Gastroesophageal sphincter (tissue), 4 donors: Measurements from ENCODE around the gene DCTN5. TPM values are rescaled to one million over a fixed set of nuclear protein-coding genes. Genes with fewer than 3 reads are reported as not detected.

Experiments
- ATAC-seq: fragments of 150-250 bp; one replicate; pipeline ENCODE4 v1.9.1; 2016; ENCODE audit warnings: mild to moderate bottlenecking, moderate library complexity
- H3K27ac ChIP-seq, 4 donors: fragments of 200-600 bp; sonication (generic) in 3 of 4; 1 replicate in 3 of 4; 2 replicates in 1 of 4; pipeline ENCODE4 v1.5.1; 2016 to 2019
- H3K27me3 ChIP-seq: fragments of 200-600 bp; sonication (generic); one replicate; pipeline ENCODE4 v1.5.1; 2019
- H3K36me3 ChIP-seq, 2 donors: fragments of 200-600 bp; sonication (generic); one replicate each; pipeline ENCODE4 v1.5.1; 2019; ENCODE audit warnings: control low read depth in 1 of 2
- H3K4me1 ChIP-seq, 3 donors: fragments of 200-600 bp; sonication (generic); 1 replicate in 2 of 3; 2 replicates in 1 of 3; pipeline ENCODE4 v1.5.1; 2016 to 2019; ENCODE audit warnings: control low read depth in 2 of 3
- H3K4me3 ChIP-seq, 2 donors: fragments of 200-600 bp; sonication (generic); one replicate each; pipeline ENCODE4 v1.5.1; 2019; ENCODE audit warnings: mild to moderate bottlenecking in 1 of 2, moderate library complexity in 1 of 2
- H3K9me3 ChIP-seq, 3 donors: fragments of 200-600 bp; sonication (generic); one replicate each; pipeline ENCODE4 v1.5.1; 2017 to 2019; ENCODE audit warnings: control low read depth in 2 of 3
- CTCF ChIP-seq, 4 experiments: fragments of 200-600 bp in 2 of 4; fragments of 450-650 bp in 2 of 4; sonication (generic) in 1 of 4; IDR thresholded peaks; one replicate each; pipeline ENCODE4 v1.5.1; 2017 to 2019; ENCODE audit warnings: antibody characterized with exemption in 4 of 4, mild to moderate bottlenecking in 2 of 4, moderate library complexity in 2 of 4
- EP300 ChIP-seq: sonication (generic); formaldehyde crosslinking; IDR thresholded peaks from one replicate; pipeline ENCODE4 v1.6.1; 2017; ENCODE audit warnings: antibody characterized with exemption, mild to moderate bottlenecking
- POLR2A ChIP-seq, 2 donors: fragments of 450-650 bp; IDR thresholded peaks; one replicate each; pipeline ENCODE4 v1.6.1; 2017; ENCODE audit warnings: antibody characterized with exemption in 2 of 2, mild to moderate bottlenecking in 2 of 2, moderate library complexity in 1 of 2
- POLR2AphosphoS5 ChIP-seq: sonication (generic); formaldehyde crosslinking; IDR thresholded peaks from one replicate; pipeline ENCODE4 v1.6.1; 2017; ENCODE audit warnings: antibody characterized with exemption
- WGBS, 2 donors: methylation state at CpG; one replicate each; pipeline ENCODE4 v1.1.5; 2018; ENCODE audit warnings: low coverage in 1 of 2; 5-methylcytosine and 5-hydroxymethylcytosine counted together
- total RNA-seq, 4 donors: library from RNA; depleted of rRNA; stranded (reverse); fragments of >200 nt; gene quantifications; one replicate each; pipeline ENCODE4 v1.1.0, GENCODE V29; 2016

The DCTN5 gene
- total RNA-seq, 4 donors from 2014 or later, result 39.4 to 76.1 (median 57.6) TPM

DNA sequence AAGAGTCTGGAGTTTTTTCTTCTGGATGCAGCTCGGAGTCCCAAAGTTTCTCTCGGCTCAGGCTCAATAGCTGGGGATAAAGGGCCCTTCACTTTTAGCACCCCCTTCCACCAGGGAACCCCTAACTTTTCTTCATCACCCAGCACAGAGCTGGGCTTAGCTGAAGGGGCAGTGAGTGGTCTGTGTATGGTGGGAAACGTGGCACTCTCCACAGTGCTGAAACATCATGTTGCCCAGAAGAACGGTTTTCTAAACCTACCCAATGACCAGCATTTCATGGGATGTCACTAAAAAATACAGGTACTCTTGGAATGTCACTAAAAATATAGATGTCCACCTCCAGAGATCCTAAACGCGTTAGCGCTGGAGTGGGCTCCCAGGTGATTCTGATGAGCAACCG, 59.8 kb downstream of the DCTN5 start:
- H3K4me3 ChIP-seq, result no peak overlapping the region
- no peak for ATAC-seq
- H3K9me3 ChIP-seq, result peaks cover 0 to 11% (median 0%) of the 10 kb centered on the region in 3 donors
- 66 to 100% methylated on average over 4 to 5 of the region's 8 CpGs for WGBS, 2 donors
- TF ChIP-seq EP300 (no peak), POLR2A (IDR thresholded peaks at IDR 0.05) (no peak), CTCF (IDR thresholded peaks at IDR 0.05) (no peak)
- no peaks in the 10 kb centered on the region for H3K36me3 ChIP-seq
- H3K27ac ChIP-seq, result no peak overlapping the region
- H3K27me3 ChIP-seq, result peaks cover 42% of the 10 kb centered on the region
- H3K4me1 ChIP-seq, result no peaks in the 10 kb centered on the region

- Histone ChIP-seq H3K4me3 (no peak overlapping the region), H3K27ac (no peak overlapping the region), H3K27me3 (peaks cover 56% of the 10 kb centered on the region), H3K9me3 (peaks cover 0 to 11% (median 0%) of the 10 kb centered on the region in 3 donors), H3K36me3 (no peaks in the 10 kb centered on the region), H3K4me1 (no peaks in the 10 kb centered on the region)
- WGBS, 2 donors, result 46 to 48% methylated on average over 2 of the region's 2 CpGs
- ATAC-seq, result no peak
- TF ChIP-seq POLR2A (IDR thresholded peaks at IDR 0.05), result no peak
- no peak for TF ChIP-seq POLR2AphosphoS5
- no peak for TF ChIP-seq EP300
- TF ChIP-seq CTCF (IDR thresholded peaks at IDR 0.05), result no peak
Measured at GRCh38 chr16:23702951-23703350, 61.7 kb downstream of the DCTN5 start.

DNA sequence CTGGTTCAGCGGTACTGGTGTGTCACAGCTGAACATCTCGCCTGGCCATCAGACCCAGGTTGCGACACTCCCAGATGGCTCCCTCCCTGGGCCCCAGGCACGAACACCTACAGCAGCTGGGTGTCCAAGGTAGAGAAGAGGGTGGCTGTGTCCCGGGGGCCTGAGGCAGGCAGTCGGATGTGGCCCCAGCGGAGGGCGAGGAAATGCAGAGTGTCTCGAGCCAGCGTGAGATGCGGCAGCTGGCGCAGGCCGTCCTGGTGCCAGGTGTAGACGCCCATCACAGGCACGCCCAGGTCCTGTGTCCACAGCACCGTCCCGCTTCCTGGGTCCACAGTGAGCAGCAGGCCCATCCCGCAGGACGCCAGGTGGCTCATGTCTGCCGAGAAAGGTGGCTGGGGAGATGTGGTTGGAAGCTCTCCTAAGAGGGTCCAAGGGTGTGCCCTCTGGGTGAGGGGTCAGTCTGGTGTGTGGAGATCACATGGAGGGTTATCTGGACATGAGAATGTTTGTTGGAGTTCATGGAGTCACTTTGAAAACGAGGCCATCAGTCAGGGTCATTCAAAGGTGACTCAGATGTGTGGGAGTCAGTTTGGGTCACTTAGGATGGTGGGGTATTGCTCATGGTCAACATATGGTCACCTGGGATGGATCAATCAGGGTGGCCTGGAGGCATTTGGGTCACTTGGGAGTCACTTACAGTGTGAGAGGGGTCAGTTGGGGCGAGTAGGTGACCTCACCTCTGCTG, 63.7 kb downstream of the DCTN5 start:
- H3K36me3 ChIP-seq, result no peaks in the 10 kb centered on the region
- 80 to 82% methylated on average over 1 to 10 of the region's 22 CpGs for WGBS, 2 donors
- peaks cover 46% of the 10 kb centered on the region for H3K27me3 ChIP-seq
- no peaks in the 10 kb centered on the region for H3K4me1 ChIP-seq
- H3K27ac ChIP-seq, result no peak overlapping the region
- no peak for ATAC-seq
- peaks cover 0 to 28% (median 0%) of the 10 kb centered on the region in 3 donors for H3K9me3 ChIP-seq
- TF ChIP-seq CTCF (IDR thresholded peaks at IDR 0.05) (no peak), POLR2AphosphoS5 (no peak), POLR2A (IDR thresholded peaks at IDR 0.05) (no peak), EP300 (no peak)
- no peak overlapping the region for H3K4me3 ChIP-seq

- no peak for ATAC-seq
- H3K27me3 ChIP-seq, result peaks cover 42% of the 10 kb centered on the region
- 89% methylated on average over 1 of the region's 2 CpGs; no CpG with 5 or more reads in 1 of the 2 donors for WGBS, 2 donors
Measured at GRCh38 chr16:23705517-23705902, 64.2 kb downstream of the DCTN5 start.

More at GRCh38 chr16:23705517-23705902, 64.2 kb downstream of the DCTN5 start:
- H3K9me3 ChIP-seq, result peaks cover 0 to 34% (median 0%) of the 10 kb centered on the region in 3 donors
- no peaks in the 10 kb centered on the region for H3K36me3 ChIP-seq
- TF ChIP-seq EP300 (no peak), CTCF (IDR thresholded peaks at IDR 0.05) (no peak), POLR2AphosphoS5 (no peak), POLR2A (IDR thresholded peaks at IDR 0.05) (no peak)
- H3K27ac ChIP-seq, result no peak overlapping the region
- H3K4me3 ChIP-seq, result no peak overlapping the region
- no peaks in the 10 kb centered on the region for H3K4me1 ChIP-seq
